ENCODE measurements around the gene BRS3.

GRCh38 chrX:136538811-136539210 lies 51.1 kb downstream of the BRS3 start:
- TF ChIP-seq CTCF (optimal IDR thresholded peaks at IDR 0.05 in 1 of 3, IDR thresholded peaks at IDR 0.05 in 1 of 3, conservative IDR thresholded peaks at IDR 0.05 in 1 of 3; ENCODE audit: extremely low read depth in 1 of 3, insufficient read depth in 2 of 3, low read length in 3 of 3), result no peak
- no peak for TF ChIP-seq EZH2 (IDR thresholded peaks at IDR 0.05; ENCODE audit: low read length)
